RWPE1 (cell line): ENCODE measurements around the gene WNT3A.
"Not testable (repeated sequence)": the region's sequence is repeated elsewhere in the genome, so short reads cannot be mapped to it uniquely, and the experiment has no call there.

ENCODE experiments used
- CTCF ChIA-PET: fragments of 350-600 bp; sonication (Branson Sonifier 250); formaldehyde crosslinking; extraction: SDS; loops from one replicate; lab custom pipeline; 2021; lab: Yijun Ruan, JAX
- POLR2A ChIA-PET: fragments of 400-600 bp; formaldehyde crosslinking; extraction: SDS; loops from one replicate; lab custom pipeline; 2020; ENCODE audit warnings: antibody characterized with exemption; ENCODE audit not compliant: low non-redundant PET; lab: Yijun Ruan, JAX
- DNase-seq: peaks from one replicate; pipeline ENCODE4 v3.0.0; 2012; ENCODE audit warnings: low spot score
- H3K27ac ChIP-seq: fragments of 450-650 bp; 2 replicates; pipeline ENCODE4 v1.5.1; 2017
- TF ChIP-seq, protein P1 (sequence below): fragments of 450-650 bp; conservative IDR thresholded peaks from 2 replicates; pipeline ENCODE4 v1.5.1; 2017; ENCODE audit warnings: low read depth, mild to moderate bottlenecking

WNT3A gene

DNA sequence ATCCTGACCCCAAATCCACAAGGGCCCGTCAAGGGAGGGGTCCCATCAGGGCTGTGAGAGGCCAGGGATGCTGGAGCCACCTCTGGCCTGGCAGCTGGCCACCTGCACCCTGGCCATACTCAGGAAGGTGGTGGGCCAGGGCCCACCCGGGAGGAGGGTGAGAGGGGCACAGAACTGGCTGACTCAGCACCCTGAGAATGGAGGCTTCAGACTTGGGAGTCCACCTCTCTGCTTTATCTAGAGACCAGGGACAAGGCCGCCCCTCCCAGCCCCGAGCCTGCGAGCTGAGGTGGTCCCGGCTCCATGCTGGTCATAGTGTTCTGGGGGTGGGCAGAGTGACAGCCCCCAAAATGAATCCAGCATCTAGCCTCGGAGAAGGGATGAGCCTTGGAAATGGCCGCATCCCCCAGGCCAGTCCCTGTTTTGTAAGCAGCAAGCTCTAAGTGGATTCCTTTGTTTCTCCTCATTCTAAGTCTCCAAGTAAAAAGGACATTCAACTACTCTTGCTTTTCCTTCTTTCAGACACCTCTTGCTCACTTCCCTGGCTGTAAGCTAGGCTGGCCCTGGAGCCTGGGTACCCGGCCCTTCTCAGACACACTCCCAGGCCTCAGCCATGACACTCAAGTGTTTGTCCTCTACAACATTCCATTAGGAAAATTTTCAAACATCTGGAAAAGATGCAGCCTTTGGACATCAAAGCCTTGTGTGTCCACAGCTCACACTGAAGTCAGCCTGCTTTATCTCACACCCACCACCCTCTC lies 12.3 kb downstream of the WNT3A start:
- DNase-seq, result no peak
- no peak overlapping the region for H3K27ac ChIP-seq
- CTCF ChIA-PET, result no interaction called here
- POLR2A ChIA-PET, result no interaction called here
- TF ChIP-seq, protein P1, sequence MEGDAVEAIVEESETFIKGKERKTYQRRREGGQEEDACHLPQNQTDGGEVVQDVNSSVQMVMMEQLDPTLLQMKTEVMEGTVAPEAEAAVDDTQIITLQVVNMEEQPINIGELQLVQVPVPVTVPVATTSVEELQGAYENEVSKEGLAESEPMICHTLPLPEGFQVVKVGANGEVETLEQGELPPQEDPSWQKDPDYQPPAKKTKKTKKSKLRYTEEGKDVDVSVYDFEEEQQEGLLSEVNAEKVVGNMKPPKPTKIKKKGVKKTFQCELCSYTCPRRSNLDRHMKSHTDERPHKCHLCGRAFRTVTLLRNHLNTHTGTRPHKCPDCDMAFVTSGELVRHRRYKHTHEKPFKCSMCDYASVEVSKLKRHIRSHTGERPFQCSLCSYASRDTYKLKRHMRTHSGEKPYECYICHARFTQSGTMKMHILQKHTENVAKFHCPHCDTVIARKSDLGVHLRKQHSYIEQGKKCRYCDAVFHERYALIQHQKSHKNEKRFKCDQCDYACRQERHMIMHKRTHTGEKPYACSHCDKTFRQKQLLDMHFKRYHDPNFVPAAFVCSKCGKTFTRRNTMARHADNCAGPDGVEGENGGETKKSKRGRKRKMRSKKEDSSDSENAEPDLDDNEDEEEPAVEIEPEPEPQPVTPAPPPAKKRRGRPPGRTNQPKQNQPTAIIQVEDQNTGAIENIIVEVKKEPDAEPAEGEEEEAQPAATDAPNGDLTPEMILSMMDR, result no peak

- CTCF ChIA-PET, H3K27ac ChIP-seq, POLR2A ChIA-PET, DNase-seq: not testable (repeated sequence)
Observed at GRCh38 chr1:228019722-228020083, 12.9 kb downstream of the WNT3A start.

- CTCF ChIA-PET, result interaction anchor here (0.6 to 0.7 kb wide), 2 partner anchors 130 to 429 kb away, joined by 3 read pairs; no protein-coding TSS in a partner anchor
- POLR2A ChIA-PET, result no interaction called here
Observed at GRCh38 chr1:228020686-228021354, 14.0 kb downstream of the WNT3A start.

GRCh38 chr1:228021355-228022030 lies 14.7 kb downstream of the WNT3A start:
- POLR2A ChIA-PET, result no interaction called here
- CTCF ChIA-PET, result interaction anchor here (0.7 kb wide), 1 partner anchor 428 kb away, joined by 3 read pairs; no protein-coding TSS in a partner anchor
- DNase-seq, result no peak
- no peak overlapping the region for H3K27ac ChIP-seq
- TF ChIP-seq, protein P1, result no peak

More at GRCh38 chr1:228020686-228021354, 14.0 kb downstream of the WNT3A start:
- TF ChIP-seq, protein P1, result no peak
- DNase-seq, result no peak
- no peak overlapping the region for H3K27ac ChIP-seq

DNA sequence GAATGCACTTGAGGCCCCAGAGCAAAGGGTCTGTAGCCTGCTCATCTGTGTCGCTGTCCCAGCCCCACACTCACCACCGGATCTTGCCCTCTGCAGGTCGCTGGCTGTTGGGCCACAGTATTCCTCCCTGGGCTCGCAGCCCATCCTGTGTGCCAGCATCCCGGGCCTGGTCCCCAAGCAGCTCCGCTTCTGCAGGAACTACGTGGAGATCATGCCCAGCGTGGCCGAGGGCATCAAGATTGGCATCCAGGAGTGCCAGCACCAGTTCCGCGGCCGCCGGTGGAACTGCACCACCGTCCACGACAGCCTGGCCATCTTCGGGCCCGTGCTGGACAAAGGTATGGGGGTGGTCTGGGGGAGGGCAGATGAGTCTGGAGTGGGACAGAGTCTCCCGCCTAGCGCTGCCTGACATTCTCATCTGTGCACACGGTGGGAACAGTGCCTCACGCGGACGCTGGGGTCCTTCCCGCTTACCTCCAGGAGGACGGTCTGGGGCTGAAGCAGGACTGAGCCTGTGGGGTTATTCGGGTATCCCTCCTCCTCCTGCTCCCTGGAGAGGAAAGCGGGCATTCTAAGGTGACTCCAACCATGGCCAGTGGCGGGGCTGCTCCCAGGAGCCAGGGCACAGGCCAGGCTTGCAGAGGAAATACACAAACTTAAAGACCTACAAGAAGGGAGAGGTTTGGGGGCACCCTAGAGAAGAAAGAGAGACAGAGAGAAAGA lies 15.9 kb downstream of the WNT3A start:
- POLR2A ChIA-PET, result no interaction called here
- H3K27ac ChIP-seq, result no peak overlapping the region
- CTCF ChIA-PET, result no interaction called here
- TF ChIP-seq, protein P1, result no peak
- DNase-seq, result no peak

GRCh38 chr1:228023294-228023639 lies 16.5 kb downstream of the WNT3A start:
- H3K27ac ChIP-seq, result no peak overlapping the region
- CTCF ChIA-PET, result no interaction called here
- no peak for DNase-seq
- POLR2A ChIA-PET, result no interaction called here
- TF ChIP-seq, protein P1, result no peak
